H9 (cell line): Measurements from ENCODE around the gene B3GALT5. TPM values are rescaled to one million over a fixed set of nuclear protein-coding genes. Genes with fewer than 3 reads are reported as not detected.

ENCODE experiments used
- DNase-seq: peaks from one replicate; pipeline ENCODE4 v3.0.0-alpha.2; 2017
- H2AFZ ChIP-seq: one replicate; pipeline ENCODE4 v1.6.1; 2013; ENCODE audit warnings: mild to moderate bottlenecking, low read length, control low read depth, moderate library complexity
- H2AK5ac ChIP-seq: 2 replicates; pipeline ENCODE4 v1.6.1; 2013; ENCODE audit warnings: low read length, control low read depth, mixed read lengths; ENCODE audit not compliant: insufficient read length
- H2BK120ac ChIP-seq: one replicate; pipeline ENCODE4 v1.6.1; 2013; ENCODE audit warnings: low read depth, mild to moderate bottlenecking, low read length, control low read depth, inconsistent platforms; ENCODE audit not compliant: poor library complexity, severe bottlenecking
- H2BK12ac ChIP-seq: 2 replicates; pipeline ENCODE4 v1.6.1; 2013; ENCODE audit warnings: low read length, control low read depth, mixed read lengths, low read depth; ENCODE audit not compliant: insufficient read length
- H2BK15ac ChIP-seq: 2 replicates; pipeline ENCODE4 v1.6.1; 2013; ENCODE audit warnings: low read depth, low read length, control low read depth
- H2BK20ac ChIP-seq: one replicate; pipeline ENCODE4 v1.6.1; 2013; ENCODE audit warnings: low read depth, mild to moderate bottlenecking, low read length, control low read depth, inconsistent platforms; ENCODE audit not compliant: poor library complexity, severe bottlenecking
- H2BK5ac ChIP-seq: 2 replicates; pipeline ENCODE4 v1.6.1; 2013; ENCODE audit warnings: low read length, control low read depth, mixed read lengths; ENCODE audit not compliant: insufficient read length
- H3K14ac ChIP-seq: 2 replicates; pipeline ENCODE4 v1.6.1; 2013; ENCODE audit warnings: low read length, control low read depth; ENCODE audit not compliant: insufficient read depth
- H3K18ac ChIP-seq: 2 replicates; pipeline ENCODE4 v1.6.1; 2013; ENCODE audit warnings: low read depth, mild to moderate bottlenecking, mixed read lengths, low read length, control low read depth; ENCODE audit not compliant: insufficient read length
- H3K23ac ChIP-seq: 2 replicates; pipeline ENCODE4 v1.6.1; 2013; ENCODE audit warnings: low read length, control low read depth, mixed read lengths, low read depth; ENCODE audit not compliant: insufficient read length
- H3K23me2 ChIP-seq: 2 replicates; pipeline ENCODE4 v1.6.1; 2013; ENCODE audit warnings: low read depth, mild to moderate bottlenecking, mixed read lengths, low read length, control low read depth; ENCODE audit not compliant: insufficient read length, poor library complexity, severe bottlenecking
- H3K27ac ChIP-seq: 2 replicates; pipeline ENCODE4 v1.5.1; 2013; ENCODE audit warnings: low read length, control low read depth, mixed read lengths, low read depth; ENCODE audit not compliant: insufficient read length
- H3K27me3 ChIP-seq: 2 replicates; pipeline ENCODE4 v1.6.1; 2013; ENCODE audit warnings: low read length, control low read depth, inconsistent platforms; ENCODE audit not compliant: insufficient read depth
- H3K4ac ChIP-seq: 2 replicates; pipeline ENCODE4 v1.6.1; 2013; ENCODE audit warnings: low read depth, mild to moderate bottlenecking, control low read depth, inconsistent platforms, low read length, moderate library complexity
- H3K4me1 ChIP-seq: 2 replicates; pipeline ENCODE4 v1.6.1; 2013; ENCODE audit warnings: low read length, control low read depth, inconsistent platforms; ENCODE audit not compliant: insufficient read depth
- H3K4me2 ChIP-seq: 2 replicates; pipeline ENCODE4 v1.6.1; 2013; ENCODE audit warnings: low read length, control low read depth, mixed read lengths; ENCODE audit not compliant: insufficient read length, insufficient read depth
- H3K56ac ChIP-seq: 2 replicates; pipeline ENCODE4 v1.6.1; 2013; ENCODE audit warnings: low read depth, mild to moderate bottlenecking, mixed read lengths, low read length, control low read depth; ENCODE audit not compliant: insufficient read length
- H3K79me1 ChIP-seq: 2 replicates; pipeline ENCODE4 v1.6.1; 2013; ENCODE audit warnings: low read depth, mild to moderate bottlenecking, moderate library complexity, low read length, control low read depth, inconsistent platforms; ENCODE audit not compliant: insufficient read depth, poor library complexity, severe bottlenecking
- H3K79me2 ChIP-seq: 2 replicates; pipeline ENCODE4 v1.6.1; 2013; ENCODE audit warnings: low read length, control low read depth, inconsistent platforms; ENCODE audit not compliant: insufficient read depth
- H3K9ac ChIP-seq: 2 replicates; pipeline ENCODE4 v1.6.1; 2013; ENCODE audit warnings: low read length, control low read depth, mixed read lengths; ENCODE audit not compliant: insufficient read length; ENCODE audit errors: extremely low read depth
- H3K9me3 ChIP-seq: one replicate; pipeline ENCODE4 v1.6.1; 2013; ENCODE audit warnings: low read depth, low read length, inconsistent platforms; ENCODE audit not compliant: control insufficient read depth
- H3T11ph ChIP-seq: one replicate; pipeline ENCODE4 v1.6.1; 2013; ENCODE audit warnings: mild to moderate bottlenecking, low read length, control low read depth, inconsistent platforms
- H4K20me1 ChIP-seq: one replicate; pipeline ENCODE4 v1.6.1; 2013; ENCODE audit not compliant: control insufficient read depth, insufficient read length, insufficient read depth
- H4K5ac ChIP-seq: 2 replicates; pipeline ENCODE4 v1.6.1; 2013; ENCODE audit warnings: low read depth, mild to moderate bottlenecking, mixed read lengths, low read length, control low read depth; ENCODE audit not compliant: insufficient read length
- H4K8ac ChIP-seq: replicated peaks from 2 replicates; pipeline ENCODE4 v1.6.1; 2013; ENCODE audit warnings: low read length, control low read depth, mixed read lengths, low read depth; ENCODE audit not compliant: insufficient read length
- H4K91ac ChIP-seq: 2 replicates; pipeline ENCODE4 v1.6.1; 2013; ENCODE audit warnings: low read depth, mild to moderate bottlenecking, moderate library complexity, mixed read lengths, low read length, control low read depth; ENCODE audit not compliant: insufficient read length
- H3K27ac Mint-ChIP-seq, 3 experiments: 2 replicates in 2 of 3; 3 replicates in 1 of 3; pipeline ENCODE4 v1.8.0; 2020 to 2021; ENCODE audit warnings: mixed read lengths in 3 of 3, mild to moderate bottlenecking in 1 of 3, moderate library complexity in 1 of 3
- H3K27me3 Mint-ChIP-seq: 2 replicates; pipeline ENCODE4 v1.8.0; 2021; ENCODE audit warnings: low read depth, mild to moderate bottlenecking, moderate library complexity, mixed read lengths
- H3K36me3 Mint-ChIP-seq, 3 experiments: 2 replicates in 2 of 3; 3 replicates in 1 of 3; pipeline ENCODE4 v1.8.0; 2020 to 2021; ENCODE audit warnings: low read depth in 3 of 3, mixed read lengths in 3 of 3; ENCODE audit not compliant: insufficient read depth in 1 of 3
- H3K4me1 Mint-ChIP-seq, 2 experiments: 2 replicates each; pipeline ENCODE4 v1.8.0; 2020; ENCODE audit warnings: mixed read lengths in 2 of 2
- H3K4me3 Mint-ChIP-seq, 2 experiments: 2 replicates in 1 of 2; 3 replicates in 1 of 2; pipeline ENCODE4 v1.8.0; 2020 to 2021; ENCODE audit warnings: mild to moderate bottlenecking in 2 of 2, mixed read lengths in 2 of 2, moderate library complexity in 1 of 2
- H3K9me3 Mint-ChIP-seq, 2 experiments: 2 replicates in 1 of 2; 3 replicates in 1 of 2; pipeline ENCODE4 v1.8.0; 2020; ENCODE audit warnings: mild to moderate bottlenecking in 2 of 2, mixed read lengths in 2 of 2, moderate library complexity in 1 of 2
- whole genome bisulfite sequencing: extraction: QIAGEN DNeasy Blood & Tissue Kit; methylation state at CpG from one replicate; pipeline ENCODE4 v1.1.7; 2013; ENCODE audit warnings: missing lambda C conversion rate, low lambda C conversion rate, mixed read lengths; ENCODE audit not compliant: insufficient read length; ENCODE audit errors: extremely low coverage; 5-methylcytosine and 5-hydroxymethylcytosine counted together
- total RNA-seq: library from RNA; stranded (reverse); gene quantifications from 2 replicates; pipeline ENCODE4 v1.2.1, GENCODE V29; 2021
- TF ChIP-seq, protein P1 (sequence below): fragments of 200-600 bp; sonication (generic); conservative IDR thresholded peaks from 3 replicates; pipeline ENCODE4 v1.8.0; 2021; ENCODE audit warnings: antibody characterized with exemption, mild to moderate bottlenecking

Gene B3GALT5
- total RNA-seq, 1 experiment from 2014 or later: 24.7 TPM

DNA sequence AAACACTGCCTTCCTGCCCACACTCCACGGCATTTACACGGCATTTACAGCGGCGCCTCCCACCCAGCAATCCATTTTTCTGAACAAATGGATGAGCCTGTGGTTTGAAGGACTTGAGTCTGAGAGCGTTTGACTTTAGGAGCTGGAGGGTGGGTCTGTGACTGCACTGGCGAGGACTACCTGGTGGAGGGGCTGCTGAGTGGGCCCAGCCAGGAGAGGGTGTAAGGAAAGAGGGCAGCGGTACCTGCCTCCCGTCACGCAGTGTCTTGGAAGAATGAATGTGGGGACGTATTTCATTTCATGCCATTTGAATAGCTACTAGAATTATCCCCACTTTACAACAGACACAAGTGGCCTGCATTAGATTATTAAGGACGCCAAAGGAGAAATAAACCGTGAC, 62.9 kb downstream of the B3GALT5 start:
- H3K4me1 ChIP-seq: no peaks in the 10 kb centered on the region; the same call in 1 of the 2 replicates
- no peak overlapping the region for H3K4me3 Mint-ChIP-seq
- WGBS: no CpG with 5 or more reads among the region's 12 CpGs
- H3K27ac Mint-ChIP-seq: peak overlapping the region; percentile 41 to 78 (median 68); a peak in 4 of 7 replicates
- peaks cover 13 to 20% (median 20%) of the 10 kb centered on the region in 3 experiments for H3K36me3 Mint-ChIP-seq
- peak; percentile 49 for DNase-seq
- H3K9me3 ChIP-seq: no peaks in the 10 kb centered on the region
- no peak overlapping the region for H3K23ac ChIP-seq
- H3K4ac ChIP-seq: no peak overlapping the region
- H4K5ac ChIP-seq: no peak overlapping the region
- no peak overlapping the region for H2AK5ac ChIP-seq
- H2AFZ ChIP-seq: no peak overlapping the region
- H2BK20ac ChIP-seq: no peak overlapping the region
- H3K79me1 ChIP-seq: no peaks in the 10 kb centered on the region
- no peak overlapping the region for H2BK15ac ChIP-seq
- no peak overlapping the region for H2BK12ac ChIP-seq
- peaks cover 5 to 8% of the 10 kb centered on the region in 2 experiments; a peak in 4 of 5 replicates for H3K9me3 Mint-ChIP-seq
- H3K9ac ChIP-seq: no peak overlapping the region
- H3K18ac ChIP-seq: no peak overlapping the region
- H3T11ph ChIP-seq: no peak overlapping the region
- H3K79me2 ChIP-seq: no peaks in the 10 kb centered on the region
- H2BK5ac ChIP-seq: no peak overlapping the region
- H3K4me2 ChIP-seq: no peak overlapping the region
- H3K14ac ChIP-seq: no peak overlapping the region; the same call in 1 of the 2 replicates
- H3K56ac ChIP-seq: no peak overlapping the region
- H2BK120ac ChIP-seq: no peak overlapping the region
- no peak overlapping the region for H4K91ac ChIP-seq
- H3K4me1 Mint-ChIP-seq: peaks cover 19 to 25% of the 10 kb centered on the region in 2 experiments
- TF ChIP-seq, protein P1, sequence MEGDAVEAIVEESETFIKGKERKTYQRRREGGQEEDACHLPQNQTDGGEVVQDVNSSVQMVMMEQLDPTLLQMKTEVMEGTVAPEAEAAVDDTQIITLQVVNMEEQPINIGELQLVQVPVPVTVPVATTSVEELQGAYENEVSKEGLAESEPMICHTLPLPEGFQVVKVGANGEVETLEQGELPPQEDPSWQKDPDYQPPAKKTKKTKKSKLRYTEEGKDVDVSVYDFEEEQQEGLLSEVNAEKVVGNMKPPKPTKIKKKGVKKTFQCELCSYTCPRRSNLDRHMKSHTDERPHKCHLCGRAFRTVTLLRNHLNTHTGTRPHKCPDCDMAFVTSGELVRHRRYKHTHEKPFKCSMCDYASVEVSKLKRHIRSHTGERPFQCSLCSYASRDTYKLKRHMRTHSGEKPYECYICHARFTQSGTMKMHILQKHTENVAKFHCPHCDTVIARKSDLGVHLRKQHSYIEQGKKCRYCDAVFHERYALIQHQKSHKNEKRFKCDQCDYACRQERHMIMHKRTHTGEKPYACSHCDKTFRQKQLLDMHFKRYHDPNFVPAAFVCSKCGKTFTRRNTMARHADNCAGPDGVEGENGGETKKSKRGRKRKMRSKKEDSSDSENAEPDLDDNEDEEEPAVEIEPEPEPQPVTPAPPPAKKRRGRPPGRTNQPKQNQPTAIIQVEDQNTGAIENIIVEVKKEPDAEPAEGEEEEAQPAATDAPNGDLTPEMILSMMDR: peak; percentile 53; the same call in 2 of the 3 replicates
- H4K8ac ChIP-seq: no peak overlapping the region
- H3K27me3 ChIP-seq: no peaks in the 10 kb centered on the region
- H3K27ac ChIP-seq: no peak overlapping the region
- H4K20me1 ChIP-seq: no peaks in the 10 kb centered on the region
- no peaks in the 10 kb centered on the region; the same call in 1 of the 2 replicates for H3K27me3 Mint-ChIP-seq
- no peaks in the 10 kb centered on the region for H3K23me2 ChIP-seq
